Right renal cortex interstitium (tissue), 3 donors: Measurements from ENCODE around the gene KAZN. TPM values are rescaled to one million over a fixed set of nuclear protein-coding genes. Genes with fewer than 3 reads are reported as not detected.

Experiments
- DNase-seq, 3 donors: peaks; one replicate each; pipeline ENCODE4 v3.0.0-alpha.2; 2013; ENCODE audit warnings: low read depth in 3 of 3, low spot score in 2 of 3
- polyA plus RNA-seq, 3 donors: library from polyadenylated mRNA; unstranded; fragments of 120-200 nt; gene quantifications; one replicate each; pipeline ENCODE4 v1.2.1, GENCODE V29; 2013; ENCODE audit not compliant: insufficient read length in 3 of 3

The KAZN gene
- polyA plus RNA-seq, 3 donors = 31.1 to 37.0 (median 31.5) TPM

DNA sequence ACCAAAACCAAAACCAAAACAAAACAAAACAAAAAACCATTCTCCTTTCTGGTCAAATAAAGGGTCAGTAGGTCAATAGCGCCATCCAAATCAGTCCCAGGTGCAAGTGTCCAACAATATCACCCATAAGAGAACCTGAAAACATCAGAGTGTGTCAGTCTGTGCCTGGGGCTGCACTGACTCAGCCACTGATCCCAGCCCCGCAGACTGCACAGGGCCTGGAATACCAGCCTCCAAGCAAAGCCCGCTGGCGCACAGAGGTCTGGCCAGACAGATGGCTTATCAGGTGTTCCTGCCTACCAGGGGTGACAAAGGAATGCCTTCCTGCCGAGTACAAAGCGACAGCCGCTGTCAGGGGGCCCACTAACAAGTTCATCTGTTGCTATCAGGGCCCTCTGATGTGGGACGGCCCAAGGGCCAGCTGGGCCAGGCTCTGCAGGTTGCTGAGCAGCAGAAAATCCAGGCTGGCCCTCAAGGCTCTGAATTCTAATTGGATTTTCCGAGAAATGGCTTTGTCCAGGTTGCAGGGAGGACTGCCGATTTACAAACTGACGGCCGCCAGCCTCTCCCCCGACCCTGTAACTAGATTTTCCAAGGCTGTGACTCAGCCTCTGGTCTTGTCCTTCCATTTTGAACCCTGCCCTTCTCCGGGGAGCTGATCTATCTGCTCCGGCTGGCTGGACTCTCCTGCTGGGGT lies 541.3 kb downstream of the KAZN start:
- no peak for DNase-seq

DNA sequence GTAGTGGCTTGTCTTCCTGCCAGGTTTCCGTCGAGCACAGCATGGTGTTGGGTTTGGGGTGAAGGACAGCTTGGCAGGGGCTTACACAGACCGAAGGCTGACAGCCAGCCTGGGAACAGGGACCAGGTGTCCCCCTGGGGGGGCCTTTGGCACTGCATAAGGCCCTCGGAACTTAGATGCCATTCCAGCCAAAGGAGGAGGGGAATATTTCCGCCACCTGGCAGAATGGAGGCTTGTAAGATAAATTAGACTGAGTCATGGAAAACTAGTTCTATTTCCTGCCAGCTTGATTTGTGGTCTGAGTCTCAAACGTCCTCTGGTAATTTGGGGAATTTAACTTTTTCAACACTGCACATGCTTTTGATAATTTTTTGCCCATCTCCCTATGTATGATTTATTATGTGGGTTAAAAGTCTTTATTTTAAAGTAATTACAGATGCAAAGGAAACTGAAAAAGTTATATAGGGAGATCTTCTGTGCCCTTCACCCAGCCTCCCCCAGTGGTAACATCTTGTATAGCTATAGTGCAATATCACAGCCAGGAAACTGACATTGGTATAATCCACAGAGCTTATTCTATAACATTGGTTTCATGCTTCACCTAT lies 543.6 kb downstream of the KAZN start:
- no peak for DNase-seq

DNA sequence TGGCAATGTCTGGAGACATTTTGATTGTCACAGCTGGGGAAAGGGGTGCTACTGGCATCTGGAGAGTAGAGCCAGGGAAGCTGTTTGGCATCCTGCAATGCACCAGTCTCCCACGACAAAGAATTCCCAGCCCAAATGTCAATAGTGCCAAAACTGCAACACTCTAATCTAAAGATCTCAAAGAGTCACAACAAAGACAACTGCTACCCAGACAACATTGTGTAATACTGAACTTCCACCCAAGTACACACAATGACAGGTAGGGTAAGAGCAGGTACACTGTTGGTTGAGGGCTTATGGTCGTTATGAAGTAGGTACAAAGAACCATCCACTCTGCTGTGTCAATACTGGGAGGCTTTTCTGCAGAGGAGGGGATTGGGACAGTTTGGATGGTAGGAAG lies 546.8 kb downstream of the KAZN start:
- DNase-seq = no peak

DNA sequence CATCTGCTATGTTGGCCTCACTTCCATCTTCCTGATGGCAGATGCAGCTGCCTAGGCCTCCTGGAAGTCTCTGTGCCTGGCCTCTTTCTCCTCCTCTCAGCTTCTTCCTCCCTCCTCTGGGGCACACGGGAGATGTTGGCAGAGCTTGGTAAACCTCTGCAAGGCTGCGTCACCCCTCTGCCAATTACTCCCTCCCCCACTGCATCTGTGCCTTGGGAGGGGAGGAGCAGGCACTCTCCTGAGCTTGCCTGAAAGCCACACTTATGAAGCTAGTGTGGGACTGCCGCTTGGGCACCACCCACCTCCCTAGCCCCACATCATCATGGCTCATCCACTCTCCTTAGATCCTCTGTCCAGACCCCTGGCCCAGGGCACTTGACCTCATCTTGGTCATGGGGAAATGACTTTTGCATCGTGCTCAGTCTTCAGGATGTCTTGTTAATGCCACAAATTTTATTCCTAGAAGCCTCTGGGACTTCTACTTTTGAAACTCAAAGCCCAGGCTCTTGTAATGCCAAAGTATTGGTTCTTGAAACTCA lies 547.7 kb downstream of the KAZN start:
- DNase-seq = no peak

DNA sequence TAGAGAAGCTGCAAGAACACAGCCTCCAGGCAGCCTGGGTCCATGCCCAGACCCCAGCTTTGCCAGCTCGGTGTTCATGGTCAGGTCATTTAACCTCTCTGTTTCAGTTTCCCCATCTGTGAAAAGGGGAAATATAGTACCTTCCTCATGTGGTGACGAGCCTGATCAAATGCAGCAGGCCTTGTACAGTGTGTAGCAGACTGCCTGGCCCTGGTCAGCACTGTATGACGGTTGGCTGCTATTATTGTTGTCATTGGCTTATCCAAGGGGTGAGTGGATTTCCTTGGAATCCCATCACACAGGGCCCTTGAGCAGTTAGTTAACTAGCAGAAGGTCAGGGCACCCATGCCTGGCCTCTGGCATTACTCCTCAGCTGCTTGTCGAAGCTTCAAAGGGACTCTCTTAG lies 548.5 kb downstream of the KAZN start:
- no peak for DNase-seq

DNA sequence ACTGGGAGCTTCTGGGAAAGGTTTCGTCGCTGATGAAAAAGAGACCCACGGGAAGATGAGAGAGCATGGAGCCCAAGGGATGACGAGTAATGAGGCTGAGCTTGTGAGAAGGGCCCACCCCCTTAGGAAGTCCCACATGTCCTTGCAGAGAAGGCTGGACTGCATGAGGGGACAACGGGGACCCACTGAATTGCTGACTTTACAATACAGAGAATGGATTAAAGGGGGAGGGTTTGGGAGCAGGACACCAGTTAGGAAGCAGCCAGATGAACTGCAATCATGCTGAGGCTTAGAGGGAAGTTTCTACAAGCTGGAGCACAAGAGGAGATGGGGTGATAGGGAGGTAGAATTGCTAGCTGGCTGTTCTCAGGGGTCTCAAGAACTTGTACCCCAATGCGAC lies 549.5 kb downstream of the KAZN start:
- DNase-seq = no peak

DNA sequence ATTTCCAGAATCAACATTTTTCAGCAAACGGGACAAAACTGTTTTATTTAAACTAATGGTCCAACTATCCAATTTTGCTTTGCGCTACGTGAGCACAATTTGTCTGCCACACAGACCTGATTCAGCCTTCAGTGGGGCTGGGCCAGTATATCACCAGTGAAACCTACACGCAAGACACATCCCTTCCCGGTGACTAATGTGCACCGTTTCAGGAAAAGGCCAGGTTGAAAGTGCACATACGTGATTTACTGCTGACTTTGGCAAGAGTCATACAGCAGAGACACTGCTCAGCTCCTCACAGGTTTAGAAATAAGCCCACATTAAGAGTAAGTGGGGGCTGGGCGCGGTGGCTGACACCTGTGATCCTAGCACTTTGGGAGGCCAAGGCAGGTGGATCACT lies 550.0 kb downstream of the KAZN start:
- no peak for DNase-seq

DNA sequence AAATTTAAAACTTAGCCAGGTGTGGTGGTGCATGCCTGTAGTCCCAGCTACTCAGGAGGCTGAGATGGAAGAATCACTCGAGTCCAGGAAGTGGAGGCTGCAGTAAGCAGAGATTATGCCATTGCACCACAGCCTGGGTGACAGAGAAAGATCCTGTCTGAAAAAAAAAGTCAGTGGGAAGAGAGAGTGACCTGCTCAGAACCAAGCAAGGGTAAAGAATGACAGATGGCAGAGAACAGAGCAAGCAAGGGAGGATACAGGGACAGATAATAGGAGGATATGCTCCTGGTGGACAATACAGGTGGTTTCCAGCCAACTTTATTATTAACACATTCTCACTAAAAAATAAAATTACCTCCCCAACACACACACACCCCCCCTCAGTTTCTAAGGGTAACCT lies 550.5 kb downstream of the KAZN start:
- no peak for DNase-seq

DNA sequence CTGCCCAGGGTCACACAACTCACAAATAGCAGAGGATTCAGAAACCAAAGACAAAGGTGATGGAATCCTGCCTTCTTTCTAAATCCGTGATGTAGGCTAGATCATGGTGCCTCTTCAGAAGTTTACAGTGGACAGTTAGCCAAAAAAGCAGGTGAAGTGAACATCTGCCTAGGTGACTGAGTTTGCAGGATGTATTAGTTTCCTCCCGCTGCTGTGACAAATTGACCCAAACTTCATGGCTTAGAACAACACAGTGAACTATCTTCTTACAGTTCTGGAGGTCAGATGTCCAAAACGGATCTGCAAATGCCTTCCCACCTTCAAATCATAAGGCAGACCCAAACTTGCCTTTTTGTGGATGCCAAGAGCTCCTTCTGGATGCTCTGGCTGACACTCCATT lies 551.9 kb downstream of the KAZN start:
- DNase-seq = no peak

DNA sequence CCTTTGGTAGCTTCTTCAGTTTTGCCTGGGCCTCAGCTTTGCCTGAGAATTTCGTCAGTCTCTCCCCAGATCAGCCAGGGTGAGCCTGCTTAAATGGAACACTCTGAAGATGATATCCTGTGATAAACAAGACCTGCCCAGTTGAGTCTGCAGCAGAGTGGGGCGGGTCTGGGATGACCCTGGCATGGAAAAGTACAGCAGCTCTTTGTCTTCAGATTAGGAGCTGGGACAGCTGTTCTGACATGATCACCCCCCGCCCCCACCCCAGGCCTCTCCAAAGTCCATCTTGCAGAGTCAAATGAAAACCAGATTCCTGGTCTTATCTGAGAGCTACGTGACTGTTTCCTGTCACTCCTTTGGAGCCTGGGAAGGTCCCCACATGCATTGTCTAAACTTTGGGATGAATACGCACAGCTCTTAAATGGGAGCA lies 552.9 kb downstream of the KAZN start:
- DNase-seq = no peak

DNA sequence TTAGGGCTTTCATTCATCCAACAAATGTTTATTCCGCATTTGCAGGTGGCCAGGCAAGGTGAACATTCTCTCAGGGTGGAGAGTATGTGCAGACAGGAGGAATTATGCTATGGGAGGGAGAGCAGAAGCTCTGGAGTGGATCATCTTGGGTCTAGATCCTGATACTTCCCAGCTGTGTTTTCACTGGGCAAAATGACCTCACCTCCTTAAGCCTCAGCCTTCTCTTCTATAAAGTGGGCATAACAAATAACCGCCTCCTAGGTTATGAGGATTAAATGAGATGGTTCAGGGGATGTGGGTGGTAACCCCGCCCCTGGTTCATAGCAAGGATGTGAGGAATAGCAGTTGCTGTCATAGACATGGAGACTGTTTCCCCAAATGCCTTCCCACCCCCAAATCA lies 553.4 kb downstream of the KAZN start:
- DNase-seq = no peak

DNA sequence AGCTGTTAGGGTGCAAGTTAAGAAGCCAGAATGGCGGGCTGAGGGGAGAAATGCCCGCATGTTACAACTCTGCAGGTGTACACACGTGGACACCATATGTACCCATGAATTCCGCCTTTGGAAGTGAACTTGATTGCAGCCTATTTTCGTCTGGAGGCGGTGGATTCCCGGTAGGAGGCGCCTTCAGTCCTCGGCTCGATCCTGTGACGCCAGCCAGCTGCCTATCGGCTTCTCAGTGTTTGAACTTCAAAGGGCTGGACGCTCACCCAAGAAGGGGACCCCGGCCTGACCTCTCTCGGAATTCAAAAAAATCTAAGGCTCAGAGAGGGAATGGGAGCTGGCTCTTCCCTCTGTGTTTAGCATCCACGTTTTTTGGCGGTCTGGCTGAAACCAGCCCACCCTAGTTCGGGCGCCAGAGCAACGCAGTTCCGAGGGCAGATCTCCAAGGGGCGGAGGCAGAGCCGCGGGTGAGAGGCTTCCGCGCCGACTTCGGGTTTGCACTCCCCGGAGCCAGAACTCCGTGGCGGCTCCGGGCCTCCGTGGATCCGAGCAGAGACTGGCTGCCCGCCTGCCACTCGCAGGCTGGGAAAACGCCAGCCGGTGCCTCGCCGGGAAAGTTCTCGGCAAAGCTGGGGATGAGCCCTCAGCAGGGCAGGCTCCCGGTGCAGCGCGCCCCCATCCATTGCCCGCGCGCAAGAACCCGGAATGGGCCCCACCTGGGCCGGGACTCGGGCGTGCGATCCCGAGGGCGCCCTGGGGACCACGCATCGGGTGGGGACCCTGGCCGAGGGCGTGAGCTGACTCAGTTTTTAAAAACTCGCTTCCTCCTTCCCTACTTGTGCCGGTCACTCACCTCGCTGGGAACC lies 554.1 kb downstream of the KAZN start:
- peak; percentile 81 to 86 (median 83) for DNase-seq

DNA sequence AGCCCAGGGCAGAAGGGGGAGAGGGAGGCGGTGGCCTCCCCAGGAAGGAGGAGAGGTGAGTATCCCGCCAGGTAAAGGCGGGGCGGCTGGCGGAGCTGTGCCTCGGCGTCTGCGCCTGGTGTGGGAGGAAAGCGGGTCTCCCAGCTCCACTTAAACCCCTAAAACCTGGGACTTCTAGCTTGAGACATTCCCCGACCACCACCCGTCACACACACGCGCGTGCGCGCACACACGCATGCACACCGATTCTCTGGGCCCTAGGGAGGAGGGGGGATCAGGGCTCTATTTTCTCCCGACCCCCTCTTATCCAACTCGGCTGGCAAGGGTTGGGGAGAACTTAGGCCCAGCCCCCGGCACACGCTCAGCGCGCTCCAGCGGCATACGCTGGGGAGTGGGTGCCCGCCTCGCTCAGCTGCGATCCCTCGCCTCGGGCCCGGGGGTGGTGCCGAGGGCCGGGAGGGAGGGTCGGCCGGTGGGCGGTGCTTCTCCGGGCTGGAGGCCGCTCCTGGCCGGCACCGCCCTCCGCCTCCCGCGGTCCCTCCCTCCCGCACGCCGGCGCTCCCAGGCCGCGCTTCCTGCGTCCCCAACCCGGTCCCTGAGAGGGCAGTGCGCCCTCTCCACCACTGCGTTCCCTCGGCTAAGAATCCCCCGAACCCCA lies 554.8 kb downstream of the KAZN start, which contains the start of gene TMEM51:
Gene TMEM51 (plus strand): TSS at position 564 of the 658 bp plus-strand sequence. CDS start 61,341 bp downstream, outside the sequence.
- no peak for DNase-seq

DNA sequence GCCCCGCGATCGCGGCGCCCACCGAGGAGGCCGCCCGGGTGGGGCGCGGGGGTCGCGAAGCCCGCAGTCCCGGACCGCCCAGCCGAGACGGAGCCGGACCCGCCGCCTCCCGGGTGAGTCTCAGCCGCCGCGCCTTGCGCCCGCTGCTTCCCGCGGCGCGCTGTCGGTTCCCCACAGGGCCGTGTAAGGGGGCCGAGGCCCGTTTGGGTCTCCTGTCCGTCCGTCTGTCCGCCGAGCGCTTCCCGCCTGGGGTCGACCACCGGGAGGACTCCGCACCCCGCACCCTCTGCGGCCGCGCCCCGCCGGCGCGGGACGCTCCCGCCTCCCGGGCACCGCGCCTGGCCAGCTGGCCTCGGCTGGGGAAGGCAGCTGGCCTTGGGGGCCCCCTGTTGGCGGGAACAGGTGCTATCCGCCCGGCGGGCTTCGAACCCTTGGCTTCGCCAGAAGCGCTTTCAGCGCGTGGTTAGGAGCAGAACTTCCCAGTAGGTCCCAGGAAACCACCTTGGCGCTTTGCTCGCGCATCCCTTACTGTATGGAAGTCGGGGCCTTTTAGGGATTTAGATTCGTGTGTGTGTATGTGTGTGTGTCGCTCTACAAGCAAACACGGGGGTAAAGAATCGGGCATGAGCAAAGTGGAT lies 555.5 kb downstream of the KAZN start:
- DNase-seq = no peak

DNA sequence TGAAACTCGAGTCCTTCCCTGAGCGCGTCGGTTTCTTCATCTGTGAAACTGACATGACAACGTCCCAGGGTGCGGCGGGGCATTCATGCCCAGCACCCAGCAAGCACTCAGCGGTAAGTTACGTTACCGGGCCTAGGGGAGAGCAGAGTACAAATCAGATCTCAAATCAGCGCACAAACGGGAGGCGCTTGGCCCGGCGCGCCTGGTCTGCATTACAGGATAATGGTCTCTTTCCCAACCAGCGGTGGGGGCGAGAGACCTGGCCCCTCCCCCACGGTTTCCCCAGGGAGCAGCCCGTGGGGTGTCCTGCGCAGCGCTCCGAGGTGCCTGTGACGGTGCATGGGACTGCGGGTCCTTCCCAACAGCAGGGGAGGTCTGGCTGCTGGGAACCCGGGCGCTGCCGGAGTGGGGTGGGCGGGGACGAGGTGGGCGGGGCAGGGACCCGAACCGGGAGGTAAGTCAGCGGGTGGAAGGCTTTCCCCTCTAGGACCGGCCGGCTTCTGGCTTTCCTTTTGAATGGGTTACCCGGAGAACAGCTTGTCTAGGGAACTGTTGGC lies 556.1 kb downstream of the KAZN start:
- DNase-seq = no peak

DNA sequence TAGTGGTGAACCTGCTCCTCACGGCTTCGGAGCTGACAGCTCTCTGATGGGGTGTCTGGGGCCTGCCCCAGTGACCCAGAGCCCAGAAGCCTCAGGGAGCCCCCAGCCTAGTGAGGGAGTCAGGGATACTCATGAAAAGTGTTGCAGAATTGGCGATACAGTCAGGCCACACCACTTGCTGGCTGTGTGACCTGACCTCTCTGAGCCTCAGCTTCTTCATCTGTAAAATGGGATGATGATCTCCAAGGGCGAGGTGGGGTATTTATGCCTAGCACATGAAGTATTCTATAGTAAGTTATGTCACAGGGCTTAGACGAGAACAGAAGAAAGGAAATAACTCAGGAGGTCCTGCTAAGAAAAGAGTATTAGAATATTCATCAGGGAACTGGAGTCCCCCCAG lies 556.7 kb downstream of the KAZN start:
- no peak for DNase-seq

DNA sequence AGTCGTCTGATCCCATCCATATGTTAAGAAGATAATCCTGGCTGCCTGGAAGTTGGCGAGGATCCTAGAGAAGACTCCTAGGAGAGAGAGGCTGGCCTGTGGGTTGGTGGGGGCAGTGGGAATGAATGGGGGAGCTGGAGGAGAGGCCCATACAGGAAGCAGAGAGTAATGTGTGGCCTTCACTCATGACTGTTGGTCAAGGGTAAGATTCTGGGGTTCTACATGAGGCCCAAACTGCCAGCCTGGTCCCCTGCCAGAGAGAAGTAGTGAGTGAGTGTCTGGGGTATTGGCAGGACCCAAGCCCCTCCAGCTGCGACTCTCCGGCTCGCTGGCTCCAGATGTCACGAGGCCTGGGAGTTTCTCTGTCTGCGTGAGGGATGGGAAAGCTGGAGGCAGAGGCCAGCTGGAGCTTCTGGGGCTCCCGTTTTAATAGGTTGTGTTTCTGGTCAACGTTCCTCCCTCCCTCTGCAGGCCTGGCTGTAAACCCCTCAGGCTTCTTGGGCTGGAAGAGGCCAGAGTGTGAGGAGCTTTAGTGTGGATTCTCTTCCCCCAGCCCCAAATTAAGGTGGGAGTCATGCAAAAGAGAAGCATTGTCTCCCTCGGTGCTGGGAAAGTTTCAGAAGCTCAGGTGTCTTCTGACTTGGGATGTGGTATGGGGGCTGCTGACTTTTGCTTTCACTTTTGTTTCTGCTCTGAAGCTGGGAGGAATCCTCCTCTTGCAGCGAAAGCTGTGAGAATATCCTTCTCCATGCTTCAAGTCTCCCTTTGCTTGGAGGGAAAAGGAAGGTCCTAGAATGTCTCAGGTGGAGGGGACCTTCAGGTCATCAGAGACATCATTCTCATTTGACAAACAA lies 557.6 kb downstream of the KAZN start:
- no peak for DNase-seq

DNA sequence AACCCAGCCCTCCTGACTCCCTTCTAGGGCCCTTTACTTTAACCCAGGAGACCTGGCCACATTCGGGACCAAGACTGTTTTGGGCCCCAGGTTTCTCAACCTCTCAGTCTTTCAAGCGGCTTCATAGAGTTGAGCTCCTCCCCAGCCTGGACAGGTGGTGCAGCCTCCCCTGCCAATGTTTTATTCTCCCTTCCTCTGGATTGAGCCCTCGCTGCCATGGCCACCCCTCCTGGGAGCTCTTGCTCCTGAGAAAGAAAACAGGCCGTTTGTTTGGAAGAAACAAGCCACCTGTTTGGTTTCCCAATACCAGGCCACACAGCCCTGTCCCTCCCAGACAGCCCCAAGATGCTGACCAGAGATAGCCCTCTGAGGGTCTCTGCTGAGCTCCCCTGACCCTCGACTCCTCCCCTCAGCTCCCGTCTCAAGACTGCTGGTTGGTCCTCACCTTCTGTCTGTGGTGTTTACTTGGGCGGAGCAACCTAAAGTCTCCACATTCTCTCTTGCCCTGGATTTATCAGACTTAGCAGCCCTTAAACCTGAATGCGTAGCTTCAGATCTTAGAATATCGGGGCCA lies 558.4 kb downstream of the KAZN start:
- DNase-seq = no peak
